NCI-H1436 treated with DMSO at 0.1 percent for 48 hours (cell line): ENCODE results near the gene SPTBN2.

ENCODE experiments used
- DNase-seq: peaks from one replicate; lab custom pipeline; 2025; lab: John Stamatoyannopoulos, UW

SPTBN2 gene

GRCh38 chr11:66704659-66705360 lies 24.2 kb downstream of the SPTBN2 start:
- no peak for DNase-seq

GRCh38 chr11:66701432-66702240 lies 27.4 kb downstream of the SPTBN2 start:
- DNase-seq: no peak

DNA sequence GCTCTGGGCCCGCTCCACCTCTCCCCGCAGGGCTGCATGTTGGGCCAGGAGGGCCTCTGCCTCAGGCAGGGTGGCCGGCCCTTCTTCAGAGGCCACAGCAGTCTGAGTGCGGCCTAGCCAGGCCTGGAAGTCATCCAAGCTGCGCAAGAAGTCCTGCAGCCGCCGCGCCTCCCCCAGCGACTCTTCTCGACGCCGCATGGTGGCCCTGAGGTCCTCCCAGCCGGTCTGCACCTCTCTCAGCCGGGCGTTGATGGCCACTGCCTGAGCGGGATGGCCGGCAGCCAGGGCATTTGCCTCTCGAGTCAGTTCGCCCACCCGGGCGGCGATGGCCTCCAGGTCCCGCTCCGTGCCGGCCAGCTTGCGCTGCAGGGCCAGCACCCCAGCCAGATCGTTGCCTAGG lies 28.3 kb downstream of the SPTBN2 start:
- DNase-seq: no peak

DNA sequence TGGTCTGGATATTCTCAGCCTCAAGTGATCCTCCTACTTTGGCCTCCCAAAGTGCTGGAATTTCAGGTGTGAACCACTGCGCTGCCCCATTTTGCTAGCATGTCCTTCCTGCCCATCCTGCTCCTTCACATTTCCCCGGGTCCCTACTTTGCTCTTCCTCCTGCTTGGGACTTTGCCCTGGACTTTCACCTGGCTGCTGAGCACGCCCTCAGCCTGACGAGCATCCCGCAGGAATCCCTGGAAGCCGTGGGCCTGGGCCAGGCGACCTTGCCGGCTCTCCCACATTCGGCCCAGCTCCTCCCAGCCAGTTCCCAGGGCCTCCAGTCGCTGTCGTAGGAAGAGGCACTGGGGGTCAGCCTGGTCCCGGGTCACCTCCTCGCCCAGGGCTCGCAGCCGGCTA lies 28.7 kb downstream of the SPTBN2 start:
- DNase-seq: no peak

GRCh38 chr11:66698491-66698890 lies 30.5 kb downstream of the SPTBN2 start:
- no peak for DNase-seq

DNA sequence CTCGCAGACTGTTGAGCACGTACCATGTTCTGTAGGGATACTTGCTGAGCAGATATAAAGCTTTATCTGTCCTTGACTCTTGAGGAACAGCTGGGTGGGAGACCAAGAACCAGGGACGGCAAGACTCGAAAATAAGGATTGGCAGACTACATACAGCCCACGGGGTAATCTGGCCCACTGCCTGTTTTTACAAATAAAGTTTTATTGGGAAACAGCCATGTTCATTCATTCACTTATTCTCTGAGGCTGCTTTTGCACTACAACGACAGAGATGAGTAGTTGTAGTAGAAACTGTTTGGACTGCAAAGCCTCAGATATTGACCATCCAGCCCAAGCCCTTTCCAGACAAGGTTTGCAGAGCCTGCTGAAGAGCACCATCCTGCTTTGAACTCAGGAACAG lies 31.0 kb downstream of the SPTBN2 start:
- DNase-seq: no peak

- no peak for DNase-seq
Observed at GRCh38 chr11:66696146-66696545, 32.9 kb downstream of the SPTBN2 start.

- no peak for DNase-seq
Observed at GRCh38 chr11:66694732-66695207, 34.2 kb downstream of the SPTBN2 start.

DNA sequence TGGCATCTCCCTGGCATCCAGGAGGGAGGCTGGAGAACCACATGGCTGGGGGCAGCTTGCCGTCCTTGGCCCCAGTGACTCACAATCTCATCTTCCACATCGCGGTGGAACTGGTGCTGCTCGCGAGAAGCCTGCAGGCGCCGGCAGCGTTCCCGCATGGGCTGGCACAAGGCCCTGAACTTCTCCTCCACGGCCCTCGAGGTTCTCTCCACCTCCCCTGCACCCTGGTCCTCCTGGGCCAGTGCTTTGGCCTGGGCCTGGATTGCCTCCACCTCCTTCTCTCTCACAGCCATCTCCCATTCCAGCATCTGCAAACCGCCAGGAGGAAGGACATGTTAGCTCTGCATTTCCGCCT lies 35.0 kb downstream of the SPTBN2 start:
- DNase-seq: no peak

DNA sequence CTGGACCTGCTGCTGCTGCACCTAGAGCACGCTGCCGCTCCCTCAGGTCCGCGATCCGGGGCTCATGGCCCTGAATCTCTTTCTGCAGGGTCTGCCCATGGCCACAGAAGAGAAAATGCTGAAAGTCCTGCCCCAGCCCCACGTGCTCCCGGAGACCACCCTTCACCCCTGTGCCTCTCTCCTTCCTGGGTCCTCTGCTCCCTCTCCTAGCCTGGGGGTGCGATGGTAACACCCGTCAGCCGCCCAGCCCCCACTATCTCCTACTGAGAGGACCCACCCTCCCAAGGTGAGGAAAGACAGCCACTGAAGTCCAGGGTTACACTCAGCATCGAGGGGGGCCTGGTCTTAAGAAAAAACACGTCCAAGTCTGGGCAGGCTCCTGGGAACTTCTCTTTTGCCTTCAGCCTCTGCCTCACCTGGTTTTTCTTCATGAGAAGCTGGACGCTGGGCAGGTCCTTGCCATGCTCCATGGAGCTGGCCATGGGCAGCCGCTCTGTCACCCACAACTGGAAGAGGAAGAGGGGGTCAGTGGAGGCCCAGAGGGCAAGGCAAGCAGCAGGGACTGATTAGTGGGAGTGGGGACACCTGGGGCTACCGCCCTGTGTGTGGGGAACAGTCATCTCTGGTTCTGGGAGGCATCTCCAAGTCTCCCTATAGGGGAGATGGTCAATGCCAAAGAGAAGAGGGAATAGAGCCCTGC lies 35.5 kb downstream of the SPTBN2 start:
- DNase-seq: no peak

- DNase-seq: no peak
Observed at GRCh38 chr11:66692871-66693331, 36.1 kb downstream of the SPTBN2 start.

- DNase-seq: no peak
Observed at GRCh38 chr11:66692446-66692845, 36.6 kb downstream of the SPTBN2 start.

- no peak for DNase-seq
Observed at GRCh38 chr11:66691311-66691980, 37.6 kb downstream of the SPTBN2 start.

DNA sequence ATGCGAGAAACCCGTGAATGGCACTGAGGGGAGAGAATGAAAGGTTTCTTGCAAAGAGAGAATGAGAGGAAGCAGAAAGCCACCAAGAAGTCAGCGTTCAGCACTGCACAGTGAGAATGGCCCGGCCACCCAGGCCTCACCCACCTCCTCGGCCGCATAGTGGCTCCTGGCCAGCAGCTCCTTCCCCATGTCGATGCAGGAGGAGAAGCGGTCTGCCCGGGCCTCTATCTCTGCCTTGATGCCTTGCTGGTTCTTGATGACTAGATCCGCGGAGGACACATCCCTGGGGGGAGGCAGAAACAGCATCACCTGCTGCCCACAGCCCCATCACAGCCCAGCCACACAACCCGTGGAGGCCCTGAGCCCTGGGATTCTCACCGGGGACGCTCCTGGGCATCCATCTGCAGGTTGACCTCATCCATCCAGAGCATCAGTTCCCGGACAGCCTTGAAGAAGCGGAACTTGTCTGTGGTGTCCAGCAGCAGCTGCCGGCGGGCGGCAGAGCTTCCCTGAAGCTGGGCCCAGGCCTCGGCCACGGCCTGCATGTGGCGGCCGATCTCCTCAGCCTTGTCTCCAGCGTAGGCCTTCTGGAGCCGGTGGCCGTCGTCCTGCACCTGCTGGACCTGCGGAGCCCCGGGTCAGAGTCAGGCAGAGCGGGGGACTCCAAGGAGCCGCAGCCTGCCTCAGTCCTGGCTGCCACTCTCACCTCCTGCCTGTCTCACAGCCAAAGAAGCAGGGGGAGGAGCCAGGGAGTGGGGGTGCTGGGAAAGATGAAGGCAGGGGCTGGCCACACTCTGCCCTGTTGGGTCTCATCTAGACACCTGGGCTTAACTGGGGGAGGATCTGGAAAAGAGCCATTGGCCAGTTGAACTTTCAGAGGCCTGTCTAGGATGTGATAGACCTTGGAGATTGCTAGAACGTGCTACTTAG lies 39.1 kb downstream of the SPTBN2 start:
- DNase-seq: no peak

DNA sequence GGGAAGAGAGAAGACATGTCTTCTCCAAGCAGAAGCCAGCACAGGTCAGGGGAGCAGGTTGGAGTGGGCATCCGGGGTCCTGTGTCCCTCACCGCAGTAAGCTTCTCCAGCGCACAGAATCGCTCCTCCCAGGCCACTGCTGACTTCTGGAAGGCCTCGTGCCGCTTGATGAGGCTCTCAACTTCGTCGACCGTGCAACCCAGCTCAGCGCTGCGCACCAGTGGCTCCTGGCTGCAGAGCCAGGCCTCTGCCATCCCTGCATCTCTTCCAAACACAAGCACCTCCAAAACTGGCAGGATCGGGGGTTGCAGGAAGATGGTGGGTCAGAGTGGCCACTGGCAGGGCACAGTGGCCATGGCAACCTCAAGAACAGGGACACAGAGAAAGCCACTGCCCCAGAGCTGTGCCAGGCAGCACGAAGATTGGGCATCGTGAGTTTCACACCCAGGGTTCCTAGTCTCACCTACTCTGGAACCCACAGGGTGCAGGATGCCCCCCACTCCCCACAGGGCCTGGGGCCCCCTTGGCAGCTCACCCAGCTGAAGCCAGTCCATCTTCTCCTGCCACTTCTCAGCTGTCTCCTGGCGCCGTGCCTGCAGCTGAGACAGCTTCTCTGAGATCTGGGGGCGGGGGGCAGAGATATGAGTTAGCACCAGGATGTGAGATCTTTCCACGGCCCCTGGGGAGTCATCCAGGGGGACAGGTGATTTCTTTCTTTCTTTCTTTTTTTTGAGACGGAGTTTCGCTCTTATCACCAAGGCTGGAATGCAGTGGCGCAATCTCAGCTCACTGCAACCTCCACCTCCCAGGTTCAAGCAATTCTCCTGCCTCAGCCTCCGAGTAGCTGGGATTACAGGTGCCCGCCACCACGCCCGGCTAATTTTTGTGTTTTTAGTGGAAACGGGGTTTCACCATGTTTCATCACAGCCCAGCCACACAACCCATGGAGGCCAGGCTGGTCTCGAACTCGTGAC lies 40.2 kb downstream of the SPTBN2 start:
- no peak for DNase-seq

- DNase-seq: no peak
Observed at GRCh38 chr11:66687831-66688281, 41.2 kb downstream of the SPTBN2 start.

DNA sequence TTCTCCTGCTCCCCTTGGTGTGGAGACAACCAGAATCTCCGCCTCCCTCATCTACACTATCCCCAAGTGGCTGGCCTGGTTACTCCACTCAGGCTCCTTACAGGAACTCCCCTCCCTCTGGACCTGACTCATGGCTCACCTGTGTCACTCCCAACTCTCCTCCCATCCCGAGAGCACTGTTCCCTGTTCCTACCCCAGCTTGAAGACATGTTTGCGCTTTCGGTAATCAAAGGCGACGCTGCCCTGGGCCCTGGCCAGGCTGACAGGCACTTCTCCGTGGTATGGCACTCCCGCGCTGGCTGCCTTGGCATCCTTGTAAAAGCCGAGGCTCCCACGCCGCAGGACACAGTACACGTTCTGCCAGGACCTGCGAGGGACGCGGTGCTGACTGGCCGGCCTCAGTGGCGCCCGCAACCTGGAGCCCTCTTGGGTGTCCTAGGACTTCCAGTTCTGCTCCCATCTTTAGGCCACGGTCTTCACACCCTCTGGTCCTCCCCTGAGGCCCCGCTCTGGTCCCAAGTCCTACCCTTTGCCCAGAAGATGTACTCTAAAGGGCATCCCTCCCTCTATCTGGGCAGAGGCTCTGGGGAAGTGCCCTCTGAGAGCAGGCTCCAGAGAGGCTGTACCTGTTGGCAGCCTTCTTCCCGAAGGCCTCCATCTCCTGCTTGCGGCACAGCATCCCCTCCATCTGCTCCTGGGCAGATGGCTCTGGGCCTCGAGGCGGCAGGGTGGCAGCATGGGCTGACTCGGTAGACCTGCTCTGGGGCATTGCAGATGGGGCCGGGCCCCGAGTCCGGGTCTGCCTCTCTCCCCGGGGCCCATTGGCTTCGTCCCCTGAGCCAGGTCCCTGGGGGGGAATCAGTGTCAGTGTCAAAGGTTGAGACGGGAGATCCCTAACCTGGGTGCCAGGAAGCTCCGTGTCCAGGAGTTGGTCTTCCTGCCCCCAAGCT lies 41.9 kb downstream of the SPTBN2 start:
- no peak for DNase-seq

- no peak for DNase-seq
Observed at GRCh38 chr11:66686100-66686785, 42.8 kb downstream of the SPTBN2 start.
